ENCODE measurements around the gene BRIP1. TPM values are rescaled to one million over a fixed set of nuclear protein-coding genes. Genes with fewer than 3 reads are reported as not detected.

Gene BRIP1
- total and polyA plus RNA-seq, 2 donors (not counting 3 experiments of a cell fraction or from before 2014, with no cell fraction given) = 1.8 to 12.1 TPM

- no peak for TF ChIP-seq MAX (IDR thresholded peaks at IDR 0.05; ENCODE audit: insufficient read depth, insufficient read length)
- no peak for TF ChIP-seq GATA2 (IDR thresholded peaks at IDR 0.05; ENCODE audit: insufficient read depth, insufficient read length, low read depth, low read length)
- no peak for TF ChIP-seq MYC (IDR thresholded peaks at IDR 0.05; ENCODE audit: low read depth, low read length)
- no peak for TF ChIP-seq FOS (IDR thresholded peaks at IDR 0.05; ENCODE audit: borderline replicate concordance, insufficient read depth, low read length)
- no peak for TF ChIP-seq POLR2AphosphoS5 (IDR thresholded peaks at IDR 0.05; ENCODE audit: insufficient read depth, low read depth, low read length)
- TF ChIP-seq POLR2A (IDR thresholded peaks at IDR 0.05; ENCODE audit: low read depth, low read length) = no peak
- Histone ChIP-seq H3K4me2 (ENCODE audit: insufficient read depth, low read length) (no peak overlapping the region), H3K27me3 (ENCODE audit: control insufficient read depth in 2 of 2, insufficient read depth in 2 of 2, low read length in 2 of 2) (no peaks in the 10 kb centered on the region), H3K9me1 (replicated peaks; ENCODE audit: control insufficient read depth, extremely low read depth, insufficient read depth, low read length) (no peaks in the 10 kb centered on the region), H3K36me3 (ENCODE audit: control insufficient read depth in 2 of 2, extremely low read depth in 1 of 2, insufficient read depth in 2 of 2, low read length in 2 of 2) (no peaks in the 10 kb centered on the region), H3K4me1 (ENCODE audit: control insufficient read depth, extremely low read depth, insufficient read depth, low read length) (peaks cover 4% of the 10 kb centered on the region), H3K9ac (replicated peaks; ENCODE audit: extremely low read depth, insufficient read depth, low read length) (no peak overlapping the region), H3K4me3 (replicated peaks in 1 of 3; ENCODE audit: insufficient read depth in 1 of 3, low read depth in 1 of 3, low read length in 3 of 3) (no peak overlapping the region), H3K79me2 (ENCODE audit: control insufficient read depth, insufficient read depth, low read length) (no peaks in the 10 kb centered on the region), H3K9me3 (replicated peaks; ENCODE audit: control insufficient read depth, insufficient read depth, low read length) (no peaks in the 10 kb centered on the region), H3K27ac (ENCODE audit: insufficient read depth, low read depth, low read length) (no peak overlapping the region), H4K20me1 (replicated peaks; ENCODE audit: control insufficient read depth, extremely low read depth, insufficient read depth, low read length) (no peaks in the 10 kb centered on the region), H2AFZ (ENCODE audit: low read depth, low read length) (no peak overlapping the region)
- dilution Hi-C loops (cut with MboI; ENCODE audit: extremely low pct_ligation_motif_present, low sequenced_read_pairs) (no loop called here), intact Hi-C loops (cut with micrococcal nuclease) (no loop called here)
- DNase-seq (ENCODE audit: low read depth, low spot score) (no peak), FAIRE-seq (no peak)
- no TSS peak for BruUV-seq (replicated peaks)
- ChIA-PET CTCF (interaction anchor here (1.3 to 2.1 kb wide), 4 partner anchors 181 to 230 kb away, joined by 3 to 76 read pairs (median 4); no protein-coding TSS in a partner anchor), POLR2A (no interaction called here)
Measured at GRCh38 chr17:61835606-61836005, 27.7 kb downstream of the BRIP1 start.

- BruUV-seq (replicated peaks) = no TSS peak
- H3K9me1 ChIP-seq (replicated peaks; ENCODE audit: control insufficient read depth, extremely low read depth, insufficient read depth, low read length) = no peaks in the 10 kb centered on the region
- H2AFZ ChIP-seq (ENCODE audit: low read depth, low read length) = no peak overlapping the region
- dilution Hi-C loops (cut with MboI; ENCODE audit: extremely low pct_ligation_motif_present, low sequenced_read_pairs) (no loop called here), intact Hi-C loops (cut with micrococcal nuclease) (loop anchor here (5.0 kb wide), 1 partner anchor 343 kb away; no protein-coding TSS in a partner anchor)
- TF ChIP-seq FOS (IDR thresholded peaks at IDR 0.05; ENCODE audit: borderline replicate concordance, insufficient read depth, low read length) (no peak), EZH2 (IDR thresholded peaks at IDR 0.05; ENCODE audit: borderline replicate concordance, low read depth, low read length, severe bottlenecking) (no peak)
- FAIRE-seq (no peak), DNase-seq (ENCODE audit: low read depth, low spot score) (no peak)
- H3K79me2 ChIP-seq (ENCODE audit: control insufficient read depth, insufficient read depth, low read length) = no peaks in the 10 kb centered on the region
- H3K9me3 ChIP-seq (replicated peaks; ENCODE audit: control insufficient read depth, insufficient read depth, low read length) = no peaks in the 10 kb centered on the region
- no peak overlapping the region for H3K4me3 ChIP-seq (replicated peaks in 1 of 3; ENCODE audit: insufficient read depth in 1 of 3, low read depth in 1 of 3, low read length in 3 of 3)
- H3K36me3 ChIP-seq (ENCODE audit: control insufficient read depth in 2 of 2, extremely low read depth in 1 of 2, insufficient read depth in 2 of 2, low read length in 2 of 2) = no peaks in the 10 kb centered on the region
- no peaks in the 10 kb centered on the region for H4K20me1 ChIP-seq (replicated peaks; ENCODE audit: control insufficient read depth, extremely low read depth, insufficient read depth, low read length)
- no peak overlapping the region for H3K9ac ChIP-seq (replicated peaks; ENCODE audit: extremely low read depth, insufficient read depth, low read length)
- H3K4me2 ChIP-seq (ENCODE audit: insufficient read depth, low read length) = no peak overlapping the region
- peaks cover 4% of the 10 kb centered on the region for H3K4me1 ChIP-seq (ENCODE audit: control insufficient read depth, extremely low read depth, insufficient read depth, low read length)
- H3K27ac ChIP-seq (ENCODE audit: insufficient read depth, low read depth, low read length) = no peak overlapping the region
- H3K27me3 ChIP-seq (ENCODE audit: control insufficient read depth in 2 of 2, insufficient read depth in 2 of 2, low read length in 2 of 2) = no peaks in the 10 kb centered on the region
- ChIA-PET POLR2A (no interaction called here), CTCF (interaction anchor here (1.0 to 2.5 kb wide), 8 partner anchors 10 to 422 kb away, joined by 3 to 28 read pairs (median 4); no protein-coding TSS in a partner anchor)
Measured at GRCh38 chr17:61834610-61835009, 28.7 kb downstream of the BRIP1 start.
